Osteocyte (in vitro differentiated cells): Measurements from ENCODE around the gene NIPAL3. TPM values are rescaled to one million over a fixed set of nuclear protein-coding genes. Genes with fewer than 3 reads are reported as not detected.

Experiments
- DNase-seq: peaks from one replicate; pipeline ENCODE4 v3.0.0; 2021; ENCODE audit warnings: mixed read lengths; ENCODE audit not compliant: unreplicated experiment; ENCODE audit errors: extremely low spot score
- H3K27ac Mint-ChIP-seq: one replicate; pipeline ENCODE4 v1.8.0; 2021; ENCODE audit warnings: mild to moderate bottlenecking, mixed read lengths; ENCODE audit not compliant: unreplicated experiment
- H3K27me3 Mint-ChIP-seq: one replicate; pipeline ENCODE4 v1.8.0; 2021; ENCODE audit warnings: mixed read lengths; ENCODE audit not compliant: unreplicated experiment
- H3K36me3 Mint-ChIP-seq: one replicate; pipeline ENCODE4 v1.8.0; 2021; ENCODE audit warnings: mixed read lengths; ENCODE audit not compliant: unreplicated experiment
- H3K4me1 Mint-ChIP-seq: one replicate; pipeline ENCODE4 v1.8.0; 2021; ENCODE audit warnings: mixed read lengths; ENCODE audit not compliant: unreplicated experiment
- H3K4me3 Mint-ChIP-seq: one replicate; pipeline ENCODE4 v1.8.0; 2021; ENCODE audit warnings: mild to moderate bottlenecking, moderate library complexity, mixed read lengths; ENCODE audit not compliant: unreplicated experiment
- H3K9me3 Mint-ChIP-seq: one replicate; pipeline ENCODE4 v1.8.0; 2021; ENCODE audit warnings: mixed read lengths; ENCODE audit not compliant: unreplicated experiment
- total RNA-seq: library from RNA; stranded (reverse); gene quantifications from 2 replicates; pipeline ENCODE4 v1.2.1, GENCODE V29; 2021
- TF ChIP-seq, protein P1 (sequence below): fragments of 200-600 bp; sonication (generic); IDR thresholded peaks from 2 replicates; pipeline ENCODE4 v1.5.0; 2021; ENCODE audit warnings: antibody characterized with exemption, mild to moderate bottlenecking, moderate library complexity

Gene NIPAL3
- total RNA-seq, 1 donor from 2014 or later, result 25.8 TPM

DNA sequence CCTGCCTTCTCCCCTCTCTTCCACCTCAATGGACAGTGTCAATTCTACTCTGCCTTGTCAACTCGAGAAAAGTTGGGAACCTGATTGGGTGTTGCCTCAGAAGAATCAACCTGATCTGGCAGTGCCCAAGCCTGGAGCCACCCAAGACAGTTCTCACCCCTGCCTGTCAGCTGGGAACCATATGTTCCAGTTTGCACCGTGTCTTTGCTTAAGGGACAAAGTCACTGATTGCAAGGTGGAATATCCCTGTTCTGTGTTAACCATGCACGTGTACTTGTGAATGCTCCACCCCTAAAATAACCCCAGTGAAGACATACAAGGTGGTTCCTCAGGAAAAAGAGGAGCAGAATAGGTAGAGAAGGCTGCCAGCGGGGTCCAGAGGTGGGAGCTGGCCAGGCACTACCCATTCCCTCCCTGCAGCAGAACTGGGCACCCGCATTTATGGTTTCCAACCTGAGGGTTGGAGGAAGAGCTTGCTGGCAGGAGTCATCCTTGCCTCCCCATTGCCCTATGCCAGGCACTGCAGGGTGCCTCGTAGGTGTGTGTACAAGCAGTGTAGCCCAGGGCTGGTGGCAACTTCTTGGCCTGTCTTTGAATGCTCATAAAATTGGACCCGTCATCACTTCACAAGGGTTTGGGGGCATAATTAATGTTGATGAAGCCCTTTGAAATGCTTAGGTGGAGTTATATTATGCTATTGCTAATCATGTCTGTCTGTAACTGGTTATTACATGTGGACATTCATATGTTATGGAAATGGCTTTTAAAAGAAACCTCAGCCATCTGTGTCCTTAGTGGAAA, 11.3 kb downstream of the NIPAL3 start:
- no peak overlapping the region for H3K4me3 Mint-ChIP-seq
- H3K4me1 Mint-ChIP-seq, result no peaks in the 10 kb centered on the region
- DNase-seq, result no peak
- H3K36me3 Mint-ChIP-seq, result peaks cover 10% of the 10 kb centered on the region
- no peaks in the 10 kb centered on the region for H3K27me3 Mint-ChIP-seq
- H3K27ac Mint-ChIP-seq, result no peak overlapping the region
- no peaks in the 10 kb centered on the region for H3K9me3 Mint-ChIP-seq
- TF ChIP-seq, protein P1, sequence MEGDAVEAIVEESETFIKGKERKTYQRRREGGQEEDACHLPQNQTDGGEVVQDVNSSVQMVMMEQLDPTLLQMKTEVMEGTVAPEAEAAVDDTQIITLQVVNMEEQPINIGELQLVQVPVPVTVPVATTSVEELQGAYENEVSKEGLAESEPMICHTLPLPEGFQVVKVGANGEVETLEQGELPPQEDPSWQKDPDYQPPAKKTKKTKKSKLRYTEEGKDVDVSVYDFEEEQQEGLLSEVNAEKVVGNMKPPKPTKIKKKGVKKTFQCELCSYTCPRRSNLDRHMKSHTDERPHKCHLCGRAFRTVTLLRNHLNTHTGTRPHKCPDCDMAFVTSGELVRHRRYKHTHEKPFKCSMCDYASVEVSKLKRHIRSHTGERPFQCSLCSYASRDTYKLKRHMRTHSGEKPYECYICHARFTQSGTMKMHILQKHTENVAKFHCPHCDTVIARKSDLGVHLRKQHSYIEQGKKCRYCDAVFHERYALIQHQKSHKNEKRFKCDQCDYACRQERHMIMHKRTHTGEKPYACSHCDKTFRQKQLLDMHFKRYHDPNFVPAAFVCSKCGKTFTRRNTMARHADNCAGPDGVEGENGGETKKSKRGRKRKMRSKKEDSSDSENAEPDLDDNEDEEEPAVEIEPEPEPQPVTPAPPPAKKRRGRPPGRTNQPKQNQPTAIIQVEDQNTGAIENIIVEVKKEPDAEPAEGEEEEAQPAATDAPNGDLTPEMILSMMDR, result no peak

DNA sequence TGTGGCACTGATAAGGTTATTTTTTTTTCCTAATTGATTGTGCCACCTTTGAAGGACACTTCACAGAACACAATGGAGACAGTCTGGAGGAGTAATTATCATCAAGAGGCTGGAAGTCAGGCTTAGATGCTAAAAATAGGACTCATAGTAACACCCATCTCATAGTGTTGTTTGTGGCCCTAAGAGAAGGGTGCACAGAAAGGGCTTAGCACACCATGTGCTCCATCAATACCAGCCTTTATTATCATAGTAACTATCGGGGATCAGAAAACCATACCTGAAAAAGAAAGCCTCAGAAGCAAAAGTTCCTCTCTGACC, 11.9 kb downstream of the NIPAL3 start:
- DNase-seq, result no peak
- TF ChIP-seq, protein P1, result no peak
- no peaks in the 10 kb centered on the region for H3K27me3 Mint-ChIP-seq
- H3K4me3 Mint-ChIP-seq, result no peak overlapping the region
- no peaks in the 10 kb centered on the region for H3K4me1 Mint-ChIP-seq
- peaks cover 6% of the 10 kb centered on the region for H3K36me3 Mint-ChIP-seq
- H3K9me3 Mint-ChIP-seq, result no peaks in the 10 kb centered on the region
- H3K27ac Mint-ChIP-seq, result no peak overlapping the region

DNA sequence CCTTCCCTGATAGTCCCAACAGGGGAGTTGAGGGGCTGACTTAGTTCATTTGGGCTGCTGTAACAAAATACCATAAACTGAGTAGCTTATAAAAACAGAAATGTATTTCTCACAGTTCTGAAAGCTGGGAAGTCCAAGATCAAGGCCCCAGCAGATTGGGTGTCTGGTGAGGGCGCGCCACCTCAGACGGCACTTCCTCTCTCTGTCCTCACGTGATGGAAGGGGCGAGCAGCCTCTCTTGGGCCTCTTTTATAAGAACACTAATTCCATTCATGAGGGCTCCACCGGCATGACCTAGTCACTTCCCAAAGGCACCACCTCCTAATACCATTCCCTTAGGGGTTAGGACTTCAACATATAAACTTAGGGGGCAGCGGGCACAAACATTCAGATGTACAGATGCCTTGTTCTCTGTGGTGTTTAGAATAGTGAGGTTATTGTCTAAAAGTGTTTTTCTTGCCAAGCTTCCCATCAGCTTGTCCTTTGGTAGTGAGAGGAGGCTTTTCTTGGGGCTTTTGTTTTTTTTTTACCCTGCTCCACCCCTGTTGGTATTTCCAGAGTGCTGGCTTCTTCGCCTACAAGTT, 20.3 kb downstream of the NIPAL3 start:
- Mint-ChIP-seq H3K4me3 (no peak overlapping the region), H3K9me3 (no peaks in the 10 kb centered on the region), H3K4me1 (peaks cover 16% of the 10 kb centered on the region), H3K36me3 (peaks cover 6% of the 10 kb centered on the region), H3K27me3 (no peaks in the 10 kb centered on the region), H3K27ac (no peak overlapping the region)
- TF ChIP-seq, protein P1, result no peak
- no peak for DNase-seq

DNA sequence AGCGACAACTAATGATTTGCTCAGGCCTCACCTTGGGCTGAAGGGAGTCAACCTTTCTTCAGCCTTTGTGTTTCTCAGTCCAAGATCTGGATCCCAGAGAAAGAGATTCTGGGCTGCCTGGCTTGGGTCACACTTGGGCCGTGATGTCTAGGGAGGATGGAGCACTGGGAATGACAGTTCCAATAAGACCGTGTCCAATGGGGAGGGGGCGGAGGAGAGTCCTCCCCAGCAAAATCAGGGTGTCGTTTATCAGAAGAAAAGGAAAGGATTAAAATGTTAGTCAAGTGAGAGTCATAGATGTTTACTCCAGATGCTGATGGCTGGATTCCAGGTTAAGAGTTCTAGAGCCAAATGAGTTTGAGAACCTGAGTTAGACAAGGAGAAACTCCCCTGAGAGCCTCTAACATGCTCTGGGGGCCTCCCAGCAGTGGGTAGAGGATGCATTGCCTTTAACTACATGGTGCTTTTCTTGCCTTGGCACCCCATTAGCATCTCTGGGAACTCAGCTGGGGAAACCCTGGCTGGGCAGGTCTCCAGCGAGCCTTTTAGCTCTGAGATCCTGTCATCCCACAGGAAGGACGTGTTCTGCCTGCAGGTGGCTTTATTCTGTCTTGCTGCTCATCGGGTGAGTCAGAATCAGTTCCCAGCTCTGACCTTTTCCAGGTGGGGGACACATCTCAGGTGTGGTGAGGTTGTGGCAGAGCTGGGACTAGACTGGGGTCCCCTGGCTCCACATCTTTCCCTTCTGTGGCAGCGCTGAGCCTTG, 22.2 kb downstream of the NIPAL3 start:
- H3K4me1 Mint-ChIP-seq, result peaks cover 16% of the 10 kb centered on the region
- no peak for DNase-seq
- H3K4me3 Mint-ChIP-seq, result no peak overlapping the region
- H3K27me3 Mint-ChIP-seq, result no peaks in the 10 kb centered on the region
- H3K36me3 Mint-ChIP-seq, result peaks cover 11% of the 10 kb centered on the region
- TF ChIP-seq, protein P1, result no peak
- H3K27ac Mint-ChIP-seq, result no peak overlapping the region
- H3K9me3 Mint-ChIP-seq, result no peaks in the 10 kb centered on the region

DNA sequence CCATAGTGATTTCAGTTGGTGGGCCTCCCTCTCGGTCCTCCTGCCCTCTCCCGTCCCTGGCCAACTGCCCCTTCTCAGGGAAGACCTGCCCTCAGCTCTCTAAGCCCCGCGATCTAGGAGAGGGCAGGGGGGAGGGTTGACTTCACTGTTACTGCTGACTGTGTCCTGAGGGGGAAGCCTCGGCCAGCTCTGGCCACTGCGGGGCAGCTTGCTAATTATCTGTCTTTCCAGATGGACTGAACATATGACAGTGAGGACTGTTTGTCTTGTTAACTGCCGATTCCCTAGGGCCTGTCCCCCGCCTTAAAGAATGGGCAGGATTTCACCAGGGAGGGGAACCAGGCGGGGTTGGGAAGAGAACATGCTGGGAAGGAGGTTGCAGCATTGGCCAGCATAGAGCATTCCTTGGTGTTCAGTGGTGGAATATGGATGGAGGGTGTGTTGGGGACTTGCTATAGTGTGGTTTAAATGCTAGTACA, 22.9 kb downstream of the NIPAL3 start:
- DNase-seq, result no peak
- Mint-ChIP-seq H3K36me3 (peaks cover 10% of the 10 kb centered on the region), H3K27me3 (no peaks in the 10 kb centered on the region), H3K4me3 (peak overlapping the region; percentile 44), H3K27ac (peak overlapping the region; percentile 63), H3K9me3 (no peaks in the 10 kb centered on the region), H3K4me1 (peaks cover 20% of the 10 kb centered on the region)
- TF ChIP-seq, protein P1, result no peak
